ENCODE data around the gene SLC46A1. TPM values are rescaled to one million over a fixed set of nuclear protein-coding genes. Genes with fewer than 3 reads are reported as not detected.

Gene SLC46A1
- total and polyA plus RNA-seq, 2 experiments from 2014 or later = 3.3 to 12.5 TPM

- DNase-seq (ENCODE audit: low spot score) = peak; percentile 48
- Histone ChIP-seq H3F3A (replicated peaks; ENCODE audit: low read depth) (0 out of 2 replicates have a peak, but pooled peaks cover 7% of the 10 kb centered on the region), H2AFZ (peak overlapping the region; percentile 96), H3K4me2 (peak overlapping the region; percentile 95), H3K36me3 (ENCODE audit: insufficient read depth) (no peaks in the 10 kb centered on the region), H3K79me2 (replicated peaks; ENCODE audit: insufficient read depth) (no peaks in the 10 kb centered on the region), H4K20me1 (replicated peaks; ENCODE audit: insufficient read depth) (no peaks in the 10 kb centered on the region), H3K4me1 (ENCODE audit: insufficient read depth) (peaks cover 11% of the 10 kb centered on the region; the same call in 1 of the 2 replicates), H3K27me3 (ENCODE audit: insufficient read depth) (peaks cover 66% of the 10 kb centered on the region), H3K9me2 (ENCODE audit: insufficient read depth) (no peaks in the 10 kb centered on the region), H3K4me3 (peak overlapping the region; percentile 90), H3K27ac (ENCODE audit: low read depth) (no peak overlapping the region)
- H3K9me3 Mint-ChIP-seq = no peaks in the 10 kb centered on the region; the same call in 2 of the 3 replicates
- peaks cover 62% of the 10 kb centered on the region for H3K27me3 Mint-ChIP-seq (ENCODE audit: insufficient read depth, low read depth, poor library complexity)
- peaks cover 3% of the 10 kb centered on the region for H3K36me3 Mint-ChIP-seq (ENCODE audit: low read depth)
- TF ChIP-seq POLR2AphosphoS5 (IDR thresholded peaks at IDR 0.05; ENCODE audit: low read depth) (no peak), STAT1 (IDR thresholded peaks at IDR 0.05; ENCODE audit: unreplicated experiment) (no peak), ZNF114 (CRISPR knock-in tag; IDR thresholded peaks at IDR 0.05) (no peak), CREB1 (CRISPR knock-in tag; IDR thresholded peaks at IDR 0.05; ENCODE audit: low read depth) (no peak), EZH2 (IDR thresholded peaks at IDR 0.05; ENCODE audit: low read depth, unreplicated experiment) (no peak), ZNF462 (CRISPR knock-in tag; IDR thresholded peaks at IDR 0.05) (no peak), JUNB (IDR thresholded peaks at IDR 0.05; ENCODE audit: unreplicated experiment) (no peak), ZNF331 (CRISPR knock-in tag; IDR thresholded peaks at IDR 0.05; ENCODE audit: low read depth) (no peak), REST (IDR thresholded peaks at IDR 0.05; ENCODE audit: unreplicated experiment) (no peak), CTCF (conservative IDR thresholded peaks at IDR 0.05; ENCODE audit: low read depth in 2 of 2) (no peak), NANOG (IDR thresholded peaks at IDR 0.05; ENCODE audit: borderline replicate concordance) (no peak), EZH2phosphoT487 (IDR thresholded peaks at IDR 0.05; ENCODE audit: unreplicated experiment) (no peak), ETS1 (IDR thresholded peaks at IDR 0.05) (no peak)
- ATAC-seq = peak; percentile 39
- no peak overlapping the region for H3K27ac Mint-ChIP-seq
- H3K4me3 Mint-ChIP-seq = peak overlapping the region; percentile 87
- peaks cover 11% of the 10 kb centered on the region for H3K4me1 Mint-ChIP-seq
Observed at GRCh38 chr17:28385037-28385400, 21.0 kb downstream of the SLC46A1 start.

Data from GM23338 (cell line).